OCI-LY7 (cell line): ENCODE measurements around the gene SARDH. TPM values are rescaled to one million over a fixed set of nuclear protein-coding genes. Genes with fewer than 3 reads are reported as not detected.

Source experiments
- BruUV-seq: library from RNA; stranded (reverse); fragments of 400-500 nt; replicated peaks from 2 replicates; lab custom pipeline; 2021; lab: Mats Ljungman, UMichigan
- CTCF ChIA-PET: fragments of 300-600 bp; sonication (Branson Sonifier 250); formaldehyde crosslinking; loops from one replicate; lab custom pipeline; 2022; ENCODE audit warnings: antibody characterized with exemption; ENCODE audit not compliant: unreplicated experiment; lab: Charles Lee
- POLR2A ChIA-PET: fragments of 300-600 bp; sonication (Branson Sonifier 250); formaldehyde crosslinking; loops from one replicate; lab custom pipeline; 2022; ENCODE audit warnings: antibody characterized with exemption; lab: Charles Lee
- DNase-seq: peaks from one replicate; pipeline ENCODE4 v3.0.0-alpha.2; 2015; ENCODE audit warnings: low spot score
- H2AFZ ChIP-seq: fragments of 200-600 bp; sonication (generic), shearing (Covaris generic); 2 replicates; pipeline ENCODE4 v1.6.1; 2014; ENCODE audit warnings: mild to moderate bottlenecking, antibody characterized with exemption, low read length, moderate library complexity
- H3K27ac ChIP-seq: fragments of 200-600 bp; sonication (generic); 2 replicates; pipeline ENCODE4 v1.5.1; 2014; ENCODE audit warnings: mixed run types, low read depth, mild to moderate bottlenecking, moderate library complexity, low read length, inconsistent platforms; ENCODE audit not compliant: poor library complexity, severe bottlenecking
- H3K36me3 ChIP-seq: fragments of 200-600 bp; sonication (generic); 2 replicates; pipeline ENCODE4 v1.6.1; 2014; ENCODE audit warnings: mild to moderate bottlenecking, antibody characterized with exemption, low read length, moderate library complexity, mixed read lengths; ENCODE audit not compliant: insufficient read depth
- H3K4me1 ChIP-seq: fragments of 200-600 bp; sonication (generic); 2 replicates; pipeline ENCODE4 v1.5.1; 2014; ENCODE audit warnings: mild to moderate bottlenecking, low read length; ENCODE audit not compliant: insufficient read depth, poor library complexity, severe bottlenecking
- H3K4me2 ChIP-seq: fragments of 200-600 bp; sonication (generic); 2 replicates; pipeline ENCODE4 v1.6.1; 2014; ENCODE audit warnings: mild to moderate bottlenecking, low read length
- H3K4me3 ChIP-seq: fragments of 200-600 bp; sonication (generic); 2 replicates; pipeline ENCODE4 v1.5.1; 2014; ENCODE audit warnings: mild to moderate bottlenecking, low read depth, low read length; ENCODE audit not compliant: poor library complexity, severe bottlenecking
- H3K79me2 ChIP-seq: fragments of 200-600 bp; sonication (generic); 2 replicates; pipeline ENCODE4 v1.6.1; 2016; ENCODE audit warnings: low read depth, mild to moderate bottlenecking, low read length, moderate library complexity, mixed read lengths; ENCODE audit not compliant: insufficient read depth
- H3K9me2 ChIP-seq: fragments of 200-600 bp; sonication (generic); 2 replicates; pipeline ENCODE4 v1.6.1; 2016; ENCODE audit warnings: mild to moderate bottlenecking, low read length, mixed read lengths; ENCODE audit not compliant: insufficient read depth
- H3K9me3 ChIP-seq: fragments of 200-600 bp; sonication (generic); 2 replicates; pipeline ENCODE4 v1.6.1; 2014; ENCODE audit warnings: mild to moderate bottlenecking, mixed run types, low read length, mixed read lengths
- H4K20me1 ChIP-seq: fragments of 200-600 bp; sonication (generic); 2 replicates; pipeline ENCODE4 v1.6.1; 2014; ENCODE audit warnings: mild to moderate bottlenecking, antibody characterized with exemption, low read length, moderate library complexity, mixed read lengths; ENCODE audit not compliant: insufficient read depth
- CTCF ChIP-seq: fragments of 200-600 bp; sonication (generic); conservative IDR thresholded peaks from 2 replicates; pipeline ENCODE4 v1.5.1; 2014; ENCODE audit warnings: mild to moderate bottlenecking, antibody characterized with exemption, low read length, moderate library complexity, mixed read lengths
- EZH2phosphoT487 ChIP-seq: fragments of 200-600 bp; sonication (generic); IDR thresholded peaks from 2 replicates; pipeline ENCODE4 v1.6.1; 2018; ENCODE audit warnings: low read depth, borderline replicate concordance, mild to moderate bottlenecking, mixed run types, antibody characterized with exemption, low read length, moderate library complexity, mixed read lengths
- intact Hi-C: fragments of 100-400 bp; cut with micrococcal nuclease; formaldehyde crosslinking; loops from one replicate; pipeline ENCODE4 v1.10.0; 2022; ENCODE audit not compliant: unreplicated experiment
- total RNA-seq, 2 experiments: library from RNA; depleted of rRNA in 1 of 2; stranded (reverse); fragments of >200 nt in 1 of 2; shearing (Covaris generic) in 1 of 2; gene quantifications; 2 replicates each; pipeline ENCODE4 v1.2.3, GENCODE V29; 2014 to 2022

SARDH gene
- total RNA-seq, 2 experiments from 2014 or later = 42.8 to 60.8 TPM

GRCh38 chr9:133684121-133684935, 53.8 kb downstream of the SARDH start:
- CTCF ChIA-PET = no interaction called here
- Histone ChIP-seq H2AFZ (no peak overlapping the region), H3K27ac (peak overlapping the region; percentile 36), H3K9me3 (no peaks in the 10 kb centered on the region), H4K20me1 (no peaks in the 10 kb centered on the region), H3K9me2 (no peaks in the 10 kb centered on the region), H3K79me2 (no peaks in the 10 kb centered on the region), H3K4me1 (peaks cover 20% of the 10 kb centered on the region), H3K4me3 (no peak overlapping the region), H3K4me2 (peak overlapping the region; percentile 46), H3K36me3 (peaks cover 44% of the 10 kb centered on the region)
- POLR2A ChIA-PET = no interaction called here
- intact Hi-C loops = no loop called here
- no TSS peak for BruUV-seq
- DNase-seq = no peak
- TF ChIP-seq EZH2phosphoT487 = no peak
- TF ChIP-seq CTCF = no peak

GRCh38 chr9:133683586-133684120, 54.5 kb downstream of the SARDH start:
- Histone ChIP-seq H3K79me2 (no peaks in the 10 kb centered on the region), H3K9me2 (no peaks in the 10 kb centered on the region), H3K9me3 (no peaks in the 10 kb centered on the region), H4K20me1 (no peaks in the 10 kb centered on the region), H3K4me2 (peak overlapping the region; percentile 46), H3K36me3 (peaks cover 45% of the 10 kb centered on the region), H3K27ac (peak overlapping the region; percentile 36), H2AFZ (no peak overlapping the region), H3K4me3 (no peak overlapping the region), H3K4me1 (peaks cover 20% of the 10 kb centered on the region)
- TF ChIP-seq CTCF = no peak
- no peak for TF ChIP-seq EZH2phosphoT487
- BruUV-seq = no TSS peak
- ChIA-PET CTCF (no interaction called here), POLR2A (no interaction called here)
- peak; percentile 19 for DNase-seq
- intact Hi-C loops = no loop called here
